Spleen (tissue), 13 donors: ENCODE measurements around the gene P2RX7. TPM values are rescaled to one million over a fixed set of nuclear protein-coding genes. Genes with fewer than 3 reads are reported as not detected.

Experiments used
- DNase-seq: peaks from one replicate; pipeline ENCODE4 v3.0.0-alpha.2; 2020
- H3K27ac ChIP-seq, 8 donors: fragments of 200-600 bp; sonication (generic) in 7 of 8; 1 replicate in 4 of 8; 2 replicates in 4 of 8; pipeline versions ENCODE4 v1.5.0 to v1.8.0; 2016 to 2021; ENCODE audit warnings: inconsistent platforms in 4 of 8, mild to moderate bottlenecking in 4 of 8, moderate library complexity in 1 of 8
- H3K27me3 ChIP-seq, 7 donors: fragments of 200-600 bp; sonication (generic) in 6 of 7; replicated peaks in 1 of 7; 1 replicate in 4 of 7; 2 replicates in 3 of 7; pipeline versions ENCODE4 v1.5.0 to v1.8.0; 2016 to 2021; ENCODE audit warnings: inconsistent platforms in 3 of 7, mild to moderate bottlenecking in 1 of 7
- H3K36me3 ChIP-seq, 6 donors: fragments of 200-600 bp; sonication (generic) in 5 of 6; 1 replicate in 4 of 6; 2 replicates in 2 of 6; pipeline versions ENCODE4 v1.5.0 to v1.8.0; 2016 to 2021; ENCODE audit warnings: inconsistent platforms in 2 of 6
- H3K4me1 ChIP-seq, 6 donors: fragments of 200-600 bp; sonication (generic) in 5 of 6; 1 replicate in 3 of 6; 2 replicates in 3 of 6; pipeline versions ENCODE4 v1.5.0 to v1.8.0; 2016 to 2021; ENCODE audit warnings: inconsistent platforms in 3 of 6
- H3K4me3 ChIP-seq, 8 donors: fragments of 200-600 bp; sonication (generic) in 7 of 8; 1 replicate in 4 of 8; 2 replicates in 4 of 8; pipeline versions ENCODE4 v1.5.0 to v1.8.0; 2016 to 2021; ENCODE audit warnings: inconsistent platforms in 4 of 8, mild to moderate bottlenecking in 4 of 8, moderate library complexity in 2 of 8
- H3K9me3 ChIP-seq, 8 donors: fragments of 200-600 bp; sonication (generic) in 7 of 8; 1 replicate in 4 of 8; 2 replicates in 4 of 8; pipeline versions ENCODE4 v1.5.0 to v1.8.0; 2016 to 2021; ENCODE audit warnings: inconsistent platforms in 4 of 8
- CTCF ChIP-seq, 11 experiments: fragments of 200-600 bp in 7 of 11; fragments of 450-650 bp in 4 of 11; sonication (generic) in 4 of 11; IDR thresholded peaks in 8 of 11; conservative IDR thresholded peaks in 3 of 11; 1 replicate in 7 of 11; 2 replicates in 4 of 11; pipeline versions ENCODE4 v1.4.0 to v1.8.0; 2016 to 2021; ENCODE audit warnings: antibody characterized with exemption in 11 of 11, inconsistent platforms in 4 of 11, mild to moderate bottlenecking in 1 of 11
- POLR2A ChIP-seq, 3 donors: fragments of 450-650 bp; IDR thresholded peaks; one replicate each; pipeline ENCODE4 v1.5.1; 2017; ENCODE audit warnings: antibody characterized with exemption in 3 of 3, mild to moderate bottlenecking in 1 of 3
- POLR2AphosphoS5 ChIP-seq, 3 donors: sonication (generic); formaldehyde crosslinking; IDR thresholded peaks; one replicate each; pipeline ENCODE4 v1.5.1; 2017; ENCODE audit warnings: antibody characterized with exemption in 3 of 3
- WGBS, 5 donors: extraction: QIAGEN DNeasy Blood & Tissue Kit in 3 of 5; methylation state at CpG; one replicate each; pipeline versions ENCODE4 v1.1.5 to v1.1.7; 2013 to 2018; 5-methylcytosine and 5-hydroxymethylcytosine counted together
- intact Hi-C: fragments of 100-400 bp; cut with DNase I; formaldehyde crosslinking; loops from one replicate; pipeline ENCODE4 v1.15.0; 2023; ENCODE audit warnings: low total_unique reads
- long read RNA-seq, 2 donors: transcript quantifications; one replicate each; lab custom pipeline, GENCODE V29; 2026
- polyA plus RNA-seq, 3 donors: library from polyadenylated mRNA; stranded (reverse); fragments of 200-250 nt; gene quantifications; one replicate each; pipeline ENCODE4 v1.2.1, GENCODE V29; 2013
- total RNA-seq, 7 donors: library from RNA; depleted of rRNA in 3 of 7; stranded (reverse); fragments of >200 nt in 3 of 7; fragmentation: NEBNext Ultra II Directional in 4 of 7; extraction: Animal tissue kit (Norgen Biotek cat#: 25700) in 4 of 7; gene quantifications; one replicate each; pipeline versions ENCODE4 v1.1.0 to v1.2.1, GENCODE V29; 2016 to 2021
- donor health status: healthy with polysubstance abuse.
- donor health status: DM: no; HTN: no; CAD: no; lungs with moderate emphysema.
- donor health status: DM: no; HTN: no; CAD: no.
- donor health status: Bipolar disorder and iron deficiency.
- donor health status: healthy.
- donor health status: DM: no; HTN: no; CAD: no.
- donor health status: DM: yes; HTN: yes; CAD: no.

Gene P2RX7
- total RNA-seq (10 to 100 TPM in 3 of 7 donors, 1 to 10 TPM in 4; 7.7 to 12.3 (median 9.7) TPM), polyA plus RNA-seq (1 to 10 TPM; 1.8 to 5.2 (median 3.7) TPM)
- long read RNA-seq, donor 1 = 0 reads
- long read RNA-seq, donor 2, full-length matches to known transcripts = 1 of 85 reads
- long read RNA-seq, donor 2, partial matches to known transcripts = 63 of 85 reads
- long read RNA-seq, donor 2, other reads (novel, unspliced or antisense) = 21 of 85 reads

- WGBS, 5 donors = 1 to 15% (median 2%) methylated on average over 20 to 25 of the region's 25 CpGs
- intact Hi-C loops = no loop called here
- H3K4me3 ChIP-seq = peak within 1 kb of the TSS; percentile 32 to 80 (median 52)
Observed at GRCh38 chr12:121132601-121133481, at the start of gene P2RX7. Gene P2RX7 (plus strand): TSS chr12:121132876. CDS start chr12:121132971, 95 bp downstream.

DNA sequence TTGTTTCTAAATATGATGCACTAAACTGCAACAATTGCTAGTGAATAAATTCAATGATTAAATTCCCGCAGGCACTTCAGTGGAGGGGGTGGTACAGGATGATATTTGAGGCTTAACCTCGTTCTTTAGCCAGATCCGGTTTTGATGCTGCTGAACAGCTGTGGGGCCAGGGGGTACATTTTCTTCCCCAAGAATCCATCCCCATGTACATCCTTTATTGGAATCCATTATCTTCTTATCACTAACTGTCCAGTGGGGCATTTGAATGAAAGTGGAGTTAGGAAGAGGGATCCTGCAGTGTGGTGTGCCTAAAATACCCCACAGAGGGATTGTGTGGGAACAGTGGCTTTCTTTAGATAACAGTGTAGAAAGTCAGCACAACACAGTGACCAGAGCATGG lies 48.4 kb upstream of the P2RX7 start:
- Histone ChIP-seq H3K27ac (no peak overlapping the region), H3K9me3 (no peaks in the 10 kb centered on the region), H3K4me3 (no peak overlapping the region), H3K36me3 (no peaks in the 10 kb centered on the region), H3K4me1 (peaks cover 0 to 21% (median 8%) of the 10 kb centered on the region in 6 donors), H3K27me3 (no peaks in the 10 kb centered on the region)
- WGBS, 5 donors = 77 to 89% (median 85%) methylated on average over 3 of the region's 3 CpGs
- intact Hi-C loops = no loop called here
- DNase-seq = no peak
- TF ChIP-seq POLR2A (IDR thresholded peaks at IDR 0.05) = no peak
- no peak for TF ChIP-seq CTCF (IDR thresholded peaks at IDR 0.05 in 8 of 11, conservative IDR thresholded peaks at IDR 0.05 in 3 of 11)
- TF ChIP-seq POLR2AphosphoS5 (IDR thresholded peaks at IDR 0.05) = no peak

More at GRCh38 chr12:121132601-121133481, at the start of gene P2RX7:
- DNase-seq = peak; percentile 90
- TF ChIP-seq POLR2AphosphoS5 (IDR thresholded peaks at IDR 0.05) (peak; percentile 51 to 78 (median 77)), POLR2A (IDR thresholded peaks at IDR 0.05) (no peak), CTCF (IDR thresholded peaks at IDR 0.05 in 8 of 11, conservative IDR thresholded peaks at IDR 0.05 in 3 of 11) (peak in 3 of 11 experiments; percentile 8 to 19 (median 17))
- Histone ChIP-seq H3K27me3 (no peaks in the 10 kb centered on the region), H3K27ac (peak within 1 kb of the TSS; percentile 55 to 86 (median 80)), H3K4me1 (peaks cover 21 to 84% (median 56%) of the 10 kb centered on the region in 6 donors), H3K36me3 (no peaks in the 10 kb centered on the region), H3K9me3 (no peaks in the 10 kb centered on the region)

GRCh38 chr12:121085069-121085468 lies 47.6 kb upstream of the P2RX7 start:
- H3K9me3 ChIP-seq = no peaks in the 10 kb centered on the region
- DNase-seq = no peak
- no peaks in the 10 kb centered on the region for H3K27me3 ChIP-seq
- H3K4me3 ChIP-seq = no peak overlapping the region
- 87 to 94% (median 89%) methylated on average over 4 of the region's 4 CpGs for WGBS, 5 donors
- no peaks in the 10 kb centered on the region for H3K36me3 ChIP-seq
- intact Hi-C loops = no loop called here
- no peak overlapping the region for H3K27ac ChIP-seq
- peaks cover 0 to 29% (median 11%) of the 10 kb centered on the region in 6 donors for H3K4me1 ChIP-seq
- no peak for TF ChIP-seq POLR2A (IDR thresholded peaks at IDR 0.05)
- TF ChIP-seq CTCF (IDR thresholded peaks at IDR 0.05 in 8 of 11, conservative IDR thresholded peaks at IDR 0.05 in 3 of 11) = no peak
- TF ChIP-seq POLR2AphosphoS5 (IDR thresholded peaks at IDR 0.05) = no peak
